IMR-90 (cell line): ENCODE results near the gene GFER. TPM values are rescaled to one million over a fixed set of nuclear protein-coding genes. Genes with fewer than 3 reads are reported as not detected.

Source experiments
- ATAC-seq: fragments of 200-7000 bp; cut with Tn5 transposase; 2 replicates; pipeline ENCODE4 v1.9.1; 2020; ENCODE audit warnings: low read depth, mild to moderate bottlenecking, moderate library complexity
- BruUV-seq: library from RNA; stranded (reverse); fragments of 400-500 nt; replicated peaks from 2 replicates; lab custom pipeline; 2021; lab: Mats Ljungman, UMichigan
- CTCF ChIA-PET: fragments of 300-600 bp; formaldehyde crosslinking; extraction: SDS; loops from one replicate; lab custom pipeline; 2021; ENCODE audit warnings: antibody characterized with exemption; lab: Yijun Ruan, JAX
- POLR2A ChIA-PET: fragments of 300-600 bp; sonication (Branson Sonifier 250); formaldehyde crosslinking; loops from one replicate; lab custom pipeline; 2022; ENCODE audit warnings: antibody characterized with exemption; ENCODE audit not compliant: unreplicated experiment; lab: Charles Lee
- DNase-seq: peaks from one replicate; pipeline ENCODE4 v3.0.0; 2013
- H2AFZ ChIP-seq: replicated peaks from 2 replicates; pipeline ENCODE3; 2013; ENCODE audit warnings: low read length, mild to moderate bottlenecking; ENCODE audit not compliant: poor library complexity
- H2AK5ac ChIP-seq: 2 replicates; pipeline ENCODE4 v1.6.1; 2013; ENCODE audit warnings: low read depth, low read length, inconsistent platforms
- H2AK9ac ChIP-seq: replicated peaks from 2 replicates; pipeline ENCODE3; 2013; ENCODE audit warnings: mild to moderate bottlenecking, low read depth, low read length, moderate library complexity; ENCODE audit not compliant: poor library complexity
- H2BK120ac ChIP-seq: 2 replicates; pipeline ENCODE4 v1.6.1; 2013; ENCODE audit warnings: low read depth, low read length, inconsistent platforms
- H2BK15ac ChIP-seq: 3 replicates; pipeline ENCODE4 v1.6.1; 2013; ENCODE audit warnings: low read depth, low read length, inconsistent platforms
- H2BK20ac ChIP-seq: 2 replicates; pipeline ENCODE4 v1.6.1; 2013; ENCODE audit warnings: low read depth, mild to moderate bottlenecking, inconsistent platforms, low read length, moderate library complexity
- H2BK5ac ChIP-seq: 2 replicates; pipeline ENCODE4 v1.6.1; 2013; ENCODE audit warnings: mild to moderate bottlenecking, low read depth, low read length, inconsistent platforms; ENCODE audit not compliant: poor library complexity, severe bottlenecking
- H3K14ac ChIP-seq: replicated peaks from 2 replicates; pipeline ENCODE4 v1.6.1; 2013; ENCODE audit warnings: low read depth, low read length, inconsistent platforms
- H3K18ac ChIP-seq: 2 replicates; pipeline ENCODE4 v1.6.1; 2013; ENCODE audit warnings: low read depth, low read length, control low read depth
- H3K23ac ChIP-seq: 2 replicates; pipeline ENCODE4 v1.6.1; 2013; ENCODE audit warnings: low read depth, low read length, inconsistent platforms
- H3K27ac ChIP-seq: 2 replicates; pipeline ENCODE4 v1.5.1; 2013; ENCODE audit warnings: mild to moderate bottlenecking, control low read depth, low read length; ENCODE audit not compliant: insufficient read depth
- H3K27me3 ChIP-seq: 2 replicates; pipeline ENCODE4 v1.6.1; 2013; ENCODE audit warnings: low read length; ENCODE audit not compliant: control insufficient read depth, insufficient read depth
- H3K36me3 ChIP-seq: 2 replicates; pipeline ENCODE4 v1.6.1; 2013; ENCODE audit warnings: low read length, mixed read lengths; ENCODE audit not compliant: control insufficient read depth, insufficient read depth
- H3K4ac ChIP-seq: 2 replicates; pipeline ENCODE4 v1.6.1; 2013; ENCODE audit warnings: low read depth, low read length, inconsistent platforms
- H3K4me1 ChIP-seq: 2 replicates; pipeline ENCODE4 v1.6.1; 2013; ENCODE audit warnings: low read length, mixed read lengths; ENCODE audit not compliant: control insufficient read depth, insufficient read depth
- H3K4me2 ChIP-seq: 2 replicates; pipeline ENCODE4 v1.6.1; 2013; ENCODE audit warnings: low read depth, mild to moderate bottlenecking, control low read depth, low read length, moderate library complexity
- H3K4me3 ChIP-seq: 2 replicates; pipeline ENCODE4 v1.5.1; 2013; ENCODE audit warnings: low read depth, mild to moderate bottlenecking, control low read depth, low read length, moderate library complexity; ENCODE audit not compliant: insufficient read depth
- H3K56ac ChIP-seq: 2 replicates; pipeline ENCODE4 v1.6.1; 2013; ENCODE audit warnings: low read length, inconsistent platforms; ENCODE audit not compliant: insufficient read depth; ENCODE audit errors: extremely low read depth
- H3K79me1 ChIP-seq, 2 experiments: 2 replicates each; pipeline ENCODE4 v1.6.1; 2013; ENCODE audit warnings: low read length in 2 of 2, inconsistent platforms in 1 of 2, low read depth in 1 of 2
- H3K9ac ChIP-seq: 2 replicates; pipeline ENCODE4 v1.6.1; 2013; ENCODE audit warnings: low read depth, low read length, control low read depth
- H3K9me1 ChIP-seq: 2 replicates; pipeline ENCODE4 v1.6.1; 2013; ENCODE audit warnings: low read length, inconsistent platforms; ENCODE audit not compliant: insufficient read depth
- H3K9me3 ChIP-seq: 2 replicates; pipeline ENCODE4 v1.6.1; 2013; ENCODE audit warnings: low read length; ENCODE audit not compliant: control insufficient read depth, insufficient read depth
- H4K20me1 ChIP-seq: 2 replicates; pipeline ENCODE4 v1.6.1; 2013; ENCODE audit warnings: low read length, inconsistent platforms; ENCODE audit not compliant: insufficient read depth
- H4K5ac ChIP-seq: 2 replicates; pipeline ENCODE4 v1.6.1; 2013; ENCODE audit warnings: mild to moderate bottlenecking, low read depth, low read length, control low read depth
- H4K8ac ChIP-seq, 2 experiments: 2 replicates each; pipeline ENCODE4 v1.6.1; 2013; ENCODE audit warnings: low read depth in 2 of 2, low read length in 2 of 2, control low read depth in 1 of 2, inconsistent platforms in 1 of 2
- H4K91ac ChIP-seq: 2 replicates; pipeline ENCODE4 v1.6.1; 2013; ENCODE audit warnings: low read depth, low read length, inconsistent platforms; ENCODE audit not compliant: insufficient read depth
- BHLHE40 ChIP-seq: fragments of 150-350 bp; IDR thresholded peaks from 2 replicates; pipeline ENCODE4 v1.6.1; 2016; ENCODE audit warnings: mild to moderate bottlenecking, low read depth, low read length
- CEBPB ChIP-seq: IDR thresholded peaks from 2 replicates; pipeline ENCODE4 v1.6.1; 2012; ENCODE audit warnings: low read depth, low read length, improper control_type of control experiment
- CHD1 ChIP-seq: IDR thresholded peaks from 2 replicates; pipeline ENCODE4 v1.6.1; 2012; ENCODE audit warnings: low read depth, low read length, improper control_type of control experiment
- FOS ChIP-seq: fragments of 150-350 bp; IDR thresholded peaks from 2 replicates; pipeline ENCODE4 v1.6.1; 2016; ENCODE audit warnings: low read depth, low read length
- MAFK ChIP-seq: IDR thresholded peaks from 2 replicates; pipeline ENCODE4 v1.6.1; 2012; ENCODE audit warnings: low read depth, low read length, improper control_type of control experiment
- MAZ ChIP-seq: IDR thresholded peaks from 2 replicates; pipeline ENCODE4 v1.6.1; 2012; ENCODE audit warnings: low read depth, mild to moderate bottlenecking, low read length, improper control_type of control experiment, moderate library complexity, borderline replicate concordance
- MXI1 ChIP-seq: IDR thresholded peaks from 2 replicates; pipeline ENCODE4 v1.6.1; 2012; ENCODE audit warnings: low read depth, mild to moderate bottlenecking, low read length, moderate library complexity, borderline replicate concordance
- NFE2L2 ChIP-seq: fragments of 150-350 bp; IDR thresholded peaks from 2 replicates; pipeline ENCODE4 v1.6.1; 2016; ENCODE audit warnings: low read depth, mild to moderate bottlenecking, low read length
- POLR2A ChIP-seq: IDR thresholded peaks from 2 replicates; pipeline ENCODE4 v1.6.1; 2012; ENCODE audit warnings: mild to moderate bottlenecking, low read depth, low read length
- RAD21 ChIP-seq: IDR thresholded peaks from 2 replicates; pipeline ENCODE4 v1.6.1; 2012; ENCODE audit warnings: low read length, improper control_type of control experiment
- RCOR1 ChIP-seq: IDR thresholded peaks from 2 replicates; pipeline ENCODE4 v1.6.1; 2012; ENCODE audit warnings: mild to moderate bottlenecking, low read length, improper control_type of control experiment; ENCODE audit not compliant: insufficient replicate concordance
- RFX5 ChIP-seq: IDR thresholded peaks from 2 replicates; pipeline ENCODE4 v1.8.0; 2012; ENCODE audit warnings: low read depth, mild to moderate bottlenecking, low read length, moderate library complexity
- SMC3 ChIP-seq: fragments of 150-350 bp; IDR thresholded peaks from 2 replicates; pipeline ENCODE4 v1.6.1; 2016; ENCODE audit warnings: low read depth, mild to moderate bottlenecking, antibody characterized with exemption, low read length, moderate library complexity
- WGBS, 2 experiments: methylation state at CpG; one replicate each; pipeline versions ENCODE4 v1.1.5 to v1.1.7; 2013; ENCODE audit warnings: missing lambda C conversion rate in 2 of 2; ENCODE audit not compliant: insufficient read length in 1 of 2; ENCODE audit errors: extremely low coverage in 2 of 2; 5-methylcytosine and 5-hydroxymethylcytosine counted together
- dilution Hi-C: fragments of 300-500 bp; cut with HindIII; formaldehyde crosslinking; loops from one replicate; pipeline ENCODE4 v1.14.3; 2018; ENCODE audit warnings: low sequenced_read_pairs; ENCODE audit not compliant: unreplicated experiment
- in situ Hi-C: fragments of 300-500 bp; cut with MboI; formaldehyde crosslinking; loops from 3 replicates; pipeline ENCODE4 v1.14.3; 2019; ENCODE audit warnings: low sequenced_read_pairs, inconsistent platforms, mixed read lengths
- intact Hi-C: fragments of 100-400 bp; cut with micrococcal nuclease; formaldehyde crosslinking; loops from 2 replicates; pipeline ENCODE4 v1.10.0; 2022
- polyA plus RNA-seq, 3 experiments: library from polyadenylated mRNA; depleted of rRNA; stranded (reverse); fragments of >200 nt; gene quantifications; 2 replicates each; pipeline ENCODE4 v1.2.3, GENCODE V29; 2012; ENCODE audit warnings: low replicate concordance in 1 of 3
- total RNA-seq: library from RNA; depleted of rRNA; stranded (reverse); fragments of >200 nt; gene quantifications from 2 replicates; pipeline ENCODE4 v1.2.3, GENCODE V29; 2012
- TF ChIP-seq, protein P1 (sequence below): fragments of 150-350 bp; IDR thresholded peaks from 2 replicates; pipeline ENCODE4 v1.6.1; 2017; ENCODE audit warnings: mild to moderate bottlenecking, antibody characterized with exemption, low read length, low read depth
- TF ChIP-seq, protein P2 (sequence below): conservative IDR thresholded peaks from 2 replicates; pipeline ENCODE4 v1.5.1; 2012; ENCODE audit warnings: mild to moderate bottlenecking, low read depth, low read length, improper control_type of control experiment

The GFER gene
- total and polyA plus RNA-seq, 2 of the 4 experiments (the other 2 are of a cell fraction) = 6.8 to 19.8 TPM

DNA sequence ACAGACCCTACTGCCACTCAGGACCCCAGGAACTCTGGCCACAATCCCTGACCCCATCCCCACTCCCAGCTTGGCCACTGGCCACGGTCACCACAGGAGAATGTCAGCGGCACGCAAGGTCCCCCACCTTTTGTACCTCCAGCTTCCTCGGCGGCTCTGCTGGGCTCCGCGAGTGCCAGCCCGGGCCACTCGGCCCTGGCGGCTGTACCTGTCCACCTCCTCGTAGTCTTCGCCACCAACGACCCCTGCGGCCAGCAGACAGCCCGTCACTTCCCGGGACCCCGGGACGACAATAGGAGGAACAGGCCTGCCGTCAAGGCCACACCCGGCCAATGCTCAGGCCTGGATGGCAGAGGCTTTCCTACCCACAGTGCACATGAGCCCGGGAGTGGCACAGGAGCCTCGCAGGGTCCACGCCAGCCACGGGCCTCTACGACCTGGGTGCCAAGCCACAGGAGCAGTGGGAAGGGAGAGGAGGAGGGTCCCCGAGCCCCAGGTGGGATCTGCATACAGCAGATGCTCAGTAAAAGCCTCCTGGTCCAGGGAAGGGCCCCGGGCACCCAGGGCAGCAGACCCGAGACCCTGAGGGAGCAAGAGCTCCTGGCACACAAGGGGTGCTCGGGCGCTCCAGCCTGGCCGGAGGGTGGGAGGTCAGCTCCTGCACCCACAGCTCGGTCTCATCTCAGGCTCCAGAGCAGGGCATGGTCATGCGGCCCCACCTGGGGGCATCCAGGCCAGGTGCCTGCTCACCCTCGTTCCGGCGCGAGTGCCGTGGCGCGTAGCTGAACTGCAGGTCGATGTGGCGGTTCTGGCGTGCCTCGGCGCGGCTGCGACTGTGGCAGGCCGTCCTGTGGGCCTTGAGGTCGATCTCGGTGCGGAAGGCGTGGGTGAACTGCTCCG, 17.7 kb downstream of the GFER start:
- H3K79me1 ChIP-seq = peaks cover 10 to 70% of the 10 kb centered on the region in 2 experiments; a peak in 3 of 4 replicates
- dilution Hi-C loops = no loop called here
- ATAC-seq (no peak), DNase-seq (no peak)
- H3K14ac ChIP-seq = no peak overlapping the region
- H2AK5ac ChIP-seq = no peak overlapping the region
- BruUV-seq = no TSS peak
- no peak overlapping the region for H4K8ac ChIP-seq
- H4K20me1 ChIP-seq = peaks cover 66% of the 10 kb centered on the region
- H2AFZ ChIP-seq = no peak overlapping the region
- no peak overlapping the region for H3K4me3 ChIP-seq
- H3K9me1 ChIP-seq = peaks cover 7% of the 10 kb centered on the region; the same call in 1 of the 2 replicates
- H4K5ac ChIP-seq = no peak overlapping the region
- H3K4ac ChIP-seq = no peak overlapping the region
- no peak overlapping the region for H3K56ac ChIP-seq
- H3K27ac ChIP-seq = no peak overlapping the region
- H3K9ac ChIP-seq = no peak overlapping the region
- no peak overlapping the region for H3K23ac ChIP-seq
- ChIA-PET CTCF (no interaction called here), POLR2A (no interaction called here)
- H3K4me1 ChIP-seq = peaks cover 22% of the 10 kb centered on the region
- WGBS, 2 experiments = 95% methylated on average over 30 of the region's 53 CpGs; no CpG with 5 or more reads in 1 of the 2 experiments
- no peak overlapping the region for H3K4me2 ChIP-seq
- H2BK20ac ChIP-seq = no peak overlapping the region
- no peak overlapping the region for H2BK120ac ChIP-seq
- H3K9me3 ChIP-seq = no peaks in the 10 kb centered on the region
- peaks cover 52% of the 10 kb centered on the region for H3K36me3 ChIP-seq
- H3K18ac ChIP-seq = no peak overlapping the region
- H3K27me3 ChIP-seq = no peaks in the 10 kb centered on the region
- no peak overlapping the region for H2BK15ac ChIP-seq
- intact Hi-C loops = loop anchor here (5.0 kb wide), 1 partner anchor 141 kb away; no protein-coding TSS in a partner anchor
- H2AK9ac ChIP-seq = no peak overlapping the region
- H4K91ac ChIP-seq = no peak overlapping the region
- no peak overlapping the region for H2BK5ac ChIP-seq
- in situ Hi-C loops = no loop called here
- TF ChIP-seq CEBPB (no peak), NFE2L2 (no peak), MAZ (no peak), MAFK (no peak), MXI1 (no peak), RAD21 (no peak), FOS (no peak), POLR2A (no peak), CHD1 (no peak), RCOR1 (no peak), BHLHE40 (no peak), SMC3 (no peak), RFX5 (no peak)
- TF ChIP-seq, protein P1, sequence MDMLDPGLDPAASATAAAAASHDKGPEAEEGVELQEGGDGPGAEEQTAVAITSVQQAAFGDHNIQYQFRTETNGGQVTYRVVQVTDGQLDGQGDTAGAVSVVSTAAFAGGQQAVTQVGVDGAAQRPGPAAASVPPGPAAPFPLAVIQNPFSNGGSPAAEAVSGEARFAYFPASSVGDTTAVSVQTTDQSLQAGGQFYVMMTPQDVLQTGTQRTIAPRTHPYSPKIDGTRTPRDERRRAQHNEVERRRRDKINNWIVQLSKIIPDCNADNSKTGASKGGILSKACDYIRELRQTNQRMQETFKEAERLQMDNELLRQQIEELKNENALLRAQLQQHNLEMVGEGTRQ = no peak
- TF ChIP-seq, protein P2, sequence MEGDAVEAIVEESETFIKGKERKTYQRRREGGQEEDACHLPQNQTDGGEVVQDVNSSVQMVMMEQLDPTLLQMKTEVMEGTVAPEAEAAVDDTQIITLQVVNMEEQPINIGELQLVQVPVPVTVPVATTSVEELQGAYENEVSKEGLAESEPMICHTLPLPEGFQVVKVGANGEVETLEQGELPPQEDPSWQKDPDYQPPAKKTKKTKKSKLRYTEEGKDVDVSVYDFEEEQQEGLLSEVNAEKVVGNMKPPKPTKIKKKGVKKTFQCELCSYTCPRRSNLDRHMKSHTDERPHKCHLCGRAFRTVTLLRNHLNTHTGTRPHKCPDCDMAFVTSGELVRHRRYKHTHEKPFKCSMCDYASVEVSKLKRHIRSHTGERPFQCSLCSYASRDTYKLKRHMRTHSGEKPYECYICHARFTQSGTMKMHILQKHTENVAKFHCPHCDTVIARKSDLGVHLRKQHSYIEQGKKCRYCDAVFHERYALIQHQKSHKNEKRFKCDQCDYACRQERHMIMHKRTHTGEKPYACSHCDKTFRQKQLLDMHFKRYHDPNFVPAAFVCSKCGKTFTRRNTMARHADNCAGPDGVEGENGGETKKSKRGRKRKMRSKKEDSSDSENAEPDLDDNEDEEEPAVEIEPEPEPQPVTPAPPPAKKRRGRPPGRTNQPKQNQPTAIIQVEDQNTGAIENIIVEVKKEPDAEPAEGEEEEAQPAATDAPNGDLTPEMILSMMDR = no peak
